Naive B cell (primary cell): ENCODE measurements around the gene CA6. TPM values are rescaled to one million over a fixed set of nuclear protein-coding genes. Genes with fewer than 3 reads are reported as not detected.

ENCODE experiments used
- ATAC-seq, 2 donors: fragments of 150-1000 bp; cut with Tn5 transposase; 2 replicates each; pipeline ENCODE4 v1.10.0; 2021; ENCODE audit warnings: low read depth in 2 of 2, mild to moderate bottlenecking in 2 of 2, moderate library complexity in 2 of 2
- DNase-seq: peaks from one replicate; pipeline ENCODE4 v3.0.0; 2022
- H3K27ac Mint-ChIP-seq, 6 donors: one replicate each; pipeline ENCODE4 v1.8.0; 2020 to 2022; ENCODE audit warnings: mild to moderate bottlenecking in 6 of 6, mixed read lengths in 6 of 6, moderate library complexity in 5 of 6, inconsistent platforms in 2 of 6
- H3K27me3 Mint-ChIP-seq, 3 donors: one replicate each; pipeline ENCODE4 v1.8.0; 2021 to 2022; ENCODE audit warnings: mixed read lengths in 3 of 3, mild to moderate bottlenecking in 1 of 3
- H3K36me3 Mint-ChIP-seq, 2 donors: one replicate each; pipeline ENCODE4 v1.8.0; 2020 to 2022; ENCODE audit warnings: mixed read lengths in 2 of 2, inconsistent platforms in 1 of 2, mild to moderate bottlenecking in 1 of 2
- H3K4me1 Mint-ChIP-seq, 3 donors: one replicate each; pipeline ENCODE4 v1.8.0; 2020 to 2022; ENCODE audit warnings: mixed read lengths in 3 of 3, inconsistent platforms in 1 of 3, mild to moderate bottlenecking in 1 of 3, moderate library complexity in 1 of 3
- H3K4me3 Mint-ChIP-seq, 8 donors: one replicate each; pipeline ENCODE4 v1.8.0; 2020 to 2022; ENCODE audit warnings: mild to moderate bottlenecking in 8 of 8, mixed read lengths in 8 of 8, moderate library complexity in 8 of 8, inconsistent platforms in 2 of 8
- H3K9me3 Mint-ChIP-seq, 7 donors: one replicate each; pipeline ENCODE4 v1.8.0; 2020 to 2022; ENCODE audit warnings: mixed read lengths in 7 of 7, mild to moderate bottlenecking in 5 of 7, inconsistent platforms in 2 of 7, moderate library complexity in 1 of 7
- polyA plus RNA-seq, 6 donors: library from polyadenylated mRNA; unstranded; fragments of 300-500 nt; fragmentation: Illumina TruSeq; gene quantifications; one replicate each; pipeline ENCODE4 v1.2.3, GENCODE V29; 2021; ENCODE audit warnings: low read depth in 6 of 6

The CA6 gene
- polyA plus RNA-seq, 6 donors from 2014 or later: not detected

- no peak overlapping the region for H3K4me3 Mint-ChIP-seq
- H3K9me3 Mint-ChIP-seq: peaks cover 0 to 1% (median 0%) of the 10 kb centered on the region in 7 donors
- peaks cover 0 to 7% (median 2%) of the 10 kb centered on the region in 3 donors for H3K4me1 Mint-ChIP-seq
- no peak for DNase-seq
- H3K27ac Mint-ChIP-seq: no peak overlapping the region
- H3K36me3 Mint-ChIP-seq: no peaks in the 10 kb centered on the region
- H3K27me3 Mint-ChIP-seq: peaks cover 4 to 18% (median 16%) of the 10 kb centered on the region in 3 donors
- ATAC-seq: no peak
Measured at GRCh38 chr1:8939000-8939265, 6.7 kb upstream of the CA6 start.

GRCh38 chr1:8939362-8939995, 6.2 kb upstream of the CA6 start:
- Mint-ChIP-seq H3K9me3 (no peaks in the 10 kb centered on the region), H3K27ac (no peak overlapping the region), H3K4me1 (peaks cover 0 to 7% (median 2%) of the 10 kb centered on the region in 3 donors), H3K27me3 (peaks cover 4 to 21% (median 16%) of the 10 kb centered on the region in 3 donors), H3K4me3 (no peak overlapping the region), H3K36me3 (no peaks in the 10 kb centered on the region)
- DNase-seq (no peak), ATAC-seq (no peak)

GRCh38 chr1:8941906-8942305, 3.8 kb upstream of the CA6 start:
- peaks cover 0 to 7% (median 2%) of the 10 kb centered on the region in 3 donors for H3K4me1 Mint-ChIP-seq
- ATAC-seq: no peak
- H3K9me3 Mint-ChIP-seq: no peaks in the 10 kb centered on the region
- H3K36me3 Mint-ChIP-seq: no peaks in the 10 kb centered on the region
- no peak overlapping the region for H3K4me3 Mint-ChIP-seq
- peaks cover 4 to 21% (median 16%) of the 10 kb centered on the region in 3 donors for H3K27me3 Mint-ChIP-seq
- no peak for DNase-seq
- H3K27ac Mint-ChIP-seq: no peak overlapping the region

- H3K4me1 Mint-ChIP-seq: peaks cover 0 to 10% (median 7%) of the 10 kb centered on the region in 3 donors
- ATAC-seq: no peak
- H3K27me3 Mint-ChIP-seq: peaks cover 4 to 21% (median 16%) of the 10 kb centered on the region in 3 donors
- no peak for DNase-seq
- no peaks in the 10 kb centered on the region for H3K36me3 Mint-ChIP-seq
- H3K27ac Mint-ChIP-seq: peak overlapping the region in 2 of 6 donors; percentile 44 to 85
- H3K4me3 Mint-ChIP-seq: no peak overlapping the region
- H3K9me3 Mint-ChIP-seq: no peaks in the 10 kb centered on the region
Measured at GRCh38 chr1:8943498-8944405, 1.9 kb upstream of the CA6 start.

- no peaks in the 10 kb centered on the region for H3K36me3 Mint-ChIP-seq
- H3K4me3 Mint-ChIP-seq: no peak overlapping the region
- no peaks in the 10 kb centered on the region for H3K9me3 Mint-ChIP-seq
- ATAC-seq: no peak
- DNase-seq: no peak
- peak overlapping the region in 1 of 6 donors; percentile 24 for H3K27ac Mint-ChIP-seq
- H3K4me1 Mint-ChIP-seq: peaks cover 0 to 10% (median 7%) of the 10 kb centered on the region in 3 donors
- H3K27me3 Mint-ChIP-seq: peaks cover 0 to 12% (median 5%) of the 10 kb centered on the region in 3 donors
Measured at GRCh38 chr1:8947127-8947691, 1.5 kb downstream of the CA6 start.

GRCh38 chr1:8950309-8950708, 4.6 kb downstream of the CA6 start:
- ATAC-seq (no peak), DNase-seq (no peak)
- H3K4me1 Mint-ChIP-seq: peaks cover 0 to 10% (median 0%) of the 10 kb centered on the region in 3 donors
- H3K9me3 Mint-ChIP-seq: no peaks in the 10 kb centered on the region
- no peak overlapping the region for H3K27ac Mint-ChIP-seq
- H3K36me3 Mint-ChIP-seq: no peaks in the 10 kb centered on the region
- no peak overlapping the region for H3K4me3 Mint-ChIP-seq
- no peaks in the 10 kb centered on the region for H3K27me3 Mint-ChIP-seq

GRCh38 chr1:8951231-8951630, 5.6 kb downstream of the CA6 start:
- ATAC-seq (no peak), DNase-seq (no peak)
- Mint-ChIP-seq H3K36me3 (no peaks in the 10 kb centered on the region), H3K9me3 (no peaks in the 10 kb centered on the region), H3K4me3 (no peak overlapping the region), H3K27ac (peak overlapping the region in 1 of 6 donors; percentile 70), H3K27me3 (no peaks in the 10 kb centered on the region), H3K4me1 (peaks cover 0 to 10% (median 0%) of the 10 kb centered on the region in 3 donors)

- ATAC-seq (no peak), DNase-seq (no peak)
- Mint-ChIP-seq H3K27me3 (peaks cover 0 to 4% (median 0%) of the 10 kb centered on the region in 3 donors), H3K36me3 (peaks cover 0 to 4% of the 10 kb centered on the region in 2 donors), H3K4me1 (no peaks in the 10 kb centered on the region), H3K4me3 (no peak overlapping the region), H3K9me3 (peaks cover 3 to 6% (median 4%) of the 10 kb centered on the region in 7 donors), H3K27ac (peak overlapping the region in 1 of 6 donors; percentile 13)
Measured at GRCh38 chr1:8955406-8955805, 9.7 kb downstream of the CA6 start.

GRCh38 chr1:8956461-8957349, 11.0 kb downstream of the CA6 start:
- peaks cover 0 to 9% of the 10 kb centered on the region in 2 donors for H3K36me3 Mint-ChIP-seq
- H3K9me3 Mint-ChIP-seq: peaks cover 5 to 15% (median 11%) of the 10 kb centered on the region in 7 donors
- H3K27me3 Mint-ChIP-seq: peaks cover 0 to 8% (median 0%) of the 10 kb centered on the region in 3 donors
- H3K4me3 Mint-ChIP-seq: no peak overlapping the region
- peak overlapping the region in 2 of 6 donors; percentile 71 to 85 for H3K27ac Mint-ChIP-seq
- no peak for ATAC-seq
- no peak for DNase-seq
- H3K4me1 Mint-ChIP-seq: no peaks in the 10 kb centered on the region

- peaks cover 0 to 17% (median 12%) of the 10 kb centered on the region in 3 donors for H3K27me3 Mint-ChIP-seq
- peaks cover 0 to 7% (median 3%) of the 10 kb centered on the region in 3 donors for H3K4me1 Mint-ChIP-seq
- H3K4me3 Mint-ChIP-seq: no peak overlapping the region
- peaks cover 5 to 15% (median 11%) of the 10 kb centered on the region in 7 donors for H3K9me3 Mint-ChIP-seq
- ATAC-seq (no peak), DNase-seq (no peak)
- H3K36me3 Mint-ChIP-seq: peaks cover 0 to 9% of the 10 kb centered on the region in 2 donors
- H3K27ac Mint-ChIP-seq: no peak overlapping the region
Measured at GRCh38 chr1:8962812-8963530, 17.3 kb downstream of the CA6 start.

GRCh38 chr1:8963963-8964362, 18.3 kb downstream of the CA6 start:
- H3K27ac Mint-ChIP-seq: peak overlapping the region in 1 of 6 donors; percentile 3

GRCh38 chr1:8965121-8965820, 19.6 kb downstream of the CA6 start:
- H3K27me3 Mint-ChIP-seq: peaks cover 0 to 17% (median 10%) of the 10 kb centered on the region in 3 donors
- peak overlapping the region in 2 of 6 donors; percentile 1 to 23 for H3K27ac Mint-ChIP-seq
- no peak for DNase-seq
- H3K36me3 Mint-ChIP-seq: peaks cover 0 to 6% of the 10 kb centered on the region in 2 donors
- peaks cover 4 to 13% (median 8%) of the 10 kb centered on the region in 7 donors for H3K9me3 Mint-ChIP-seq
- ATAC-seq: no peak
- H3K4me1 Mint-ChIP-seq: peaks cover 0 to 7% (median 3%) of the 10 kb centered on the region in 3 donors
- H3K4me3 Mint-ChIP-seq: no peak overlapping the region

More at GRCh38 chr1:8963963-8964362, 18.3 kb downstream of the CA6 start:
- Mint-ChIP-seq H3K4me1 (peaks cover 0 to 7% (median 3%) of the 10 kb centered on the region in 3 donors), H3K4me3 (no peak overlapping the region), H3K9me3 (peaks cover 5 to 15% (median 11%) of the 10 kb centered on the region in 7 donors), H3K36me3 (peaks cover 0 to 9% of the 10 kb centered on the region in 2 donors), H3K27me3 (peaks cover 0 to 17% (median 12%) of the 10 kb centered on the region in 3 donors)
- DNase-seq (no peak), ATAC-seq (no peak)
